Islet precursor cell (in vitro differentiated cells): Measurements from ENCODE around the gene PLXNA4.

Source experiments
- DNase-seq: peaks from one replicate; pipeline ENCODE4 v3.0.0-alpha.2; 2018

PLXNA4 gene

GRCh38 chr7:132296820-132297219 is 279.4 kb downstream of the PLXNA4 start:
- no peak for DNase-seq

DNA sequence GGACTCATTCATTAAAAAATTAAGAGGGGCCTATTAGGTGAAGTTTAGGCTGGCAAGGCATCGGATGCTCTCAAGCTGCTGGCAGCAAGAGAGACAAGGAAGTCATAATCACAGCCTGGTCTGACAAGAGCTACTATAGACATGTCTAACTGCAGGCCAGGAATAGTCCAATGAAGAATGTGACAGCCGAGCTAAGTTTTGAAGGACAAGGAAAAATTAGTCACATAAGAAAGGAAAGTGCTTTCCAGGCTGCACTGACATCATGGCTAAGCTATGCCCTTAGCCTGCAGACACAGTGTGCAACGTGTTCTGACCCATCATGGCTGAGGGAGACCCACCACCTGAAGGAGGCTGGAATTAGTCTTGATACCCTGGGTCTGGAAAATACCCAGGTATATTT is 281.1 kb downstream of the PLXNA4 start:
- DNase-seq, result no peak

GRCh38 chr7:132292803-132293202 is 283.5 kb downstream of the PLXNA4 start:
- peak; percentile 58 for DNase-seq

GRCh38 chr7:132291481-132291880 is 284.8 kb downstream of the PLXNA4 start:
- DNase-seq, result no peak

DNA sequence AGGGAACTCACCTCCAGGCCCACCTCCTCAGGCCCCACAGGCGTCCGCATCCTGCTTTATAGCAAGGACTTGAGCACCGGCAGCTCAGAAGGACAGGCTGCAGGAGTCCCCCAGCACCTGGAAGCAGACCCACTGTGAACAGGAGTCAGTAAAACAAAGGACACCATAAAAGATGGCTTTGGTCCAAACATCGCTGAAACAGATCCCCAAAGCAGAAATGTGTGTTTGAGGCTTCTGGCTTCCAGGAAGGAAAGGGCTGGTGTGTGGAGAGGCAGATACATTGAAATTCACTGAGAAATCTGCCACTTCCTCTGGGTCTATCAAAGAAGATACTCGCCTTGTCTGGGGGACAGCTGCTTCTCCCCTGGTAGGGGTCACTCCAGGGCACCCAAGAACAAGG is 286.2 kb downstream of the PLXNA4 start:
- DNase-seq, result no peak

GRCh38 chr7:132286836-132287235 is 289.4 kb downstream of the PLXNA4 start:
- DNase-seq, result no peak

- DNase-seq, result no peak
Measured at GRCh38 chr7:132280335-132280734, 295.9 kb downstream of the PLXNA4 start.

GRCh38 chr7:132279718-132280117 is 296.6 kb downstream of the PLXNA4 start:
- no peak for DNase-seq

DNA sequence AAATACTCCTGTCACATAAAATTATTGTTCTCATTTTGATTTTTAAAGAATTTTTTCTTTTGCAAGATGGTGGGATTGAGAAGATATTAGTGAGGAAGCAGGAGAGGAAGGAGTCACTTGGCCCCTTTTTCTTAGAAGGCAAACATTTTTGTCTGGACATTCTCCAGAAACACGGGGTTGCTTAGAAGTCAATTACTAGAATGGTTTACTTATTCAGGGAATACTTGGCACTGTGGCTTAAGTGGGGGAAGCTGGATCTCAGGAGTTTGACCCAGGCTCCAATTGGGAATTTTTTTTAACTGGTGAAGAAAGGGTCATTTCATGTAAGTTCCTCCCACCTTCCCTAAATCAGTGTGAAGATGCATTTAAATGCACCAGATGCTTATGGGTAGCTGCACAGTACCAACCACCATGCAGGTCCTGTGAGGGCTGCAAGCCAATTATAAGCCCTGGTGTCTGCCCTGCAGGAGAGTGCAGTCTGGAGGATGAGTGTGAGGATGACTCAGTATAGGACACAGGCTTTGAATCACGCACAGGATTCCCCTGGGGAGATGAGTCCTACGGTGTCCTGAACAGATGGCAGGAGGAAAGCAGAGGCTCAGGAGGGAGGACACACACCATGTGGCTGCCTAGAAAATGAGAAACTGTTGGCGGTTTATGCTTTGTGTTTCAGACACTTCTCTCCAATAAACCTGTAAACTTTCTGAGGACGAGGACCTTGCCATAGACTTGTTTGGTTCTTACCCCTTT is 299.1 kb downstream of the PLXNA4 start:
- DNase-seq, result peak; percentile 68

DNA sequence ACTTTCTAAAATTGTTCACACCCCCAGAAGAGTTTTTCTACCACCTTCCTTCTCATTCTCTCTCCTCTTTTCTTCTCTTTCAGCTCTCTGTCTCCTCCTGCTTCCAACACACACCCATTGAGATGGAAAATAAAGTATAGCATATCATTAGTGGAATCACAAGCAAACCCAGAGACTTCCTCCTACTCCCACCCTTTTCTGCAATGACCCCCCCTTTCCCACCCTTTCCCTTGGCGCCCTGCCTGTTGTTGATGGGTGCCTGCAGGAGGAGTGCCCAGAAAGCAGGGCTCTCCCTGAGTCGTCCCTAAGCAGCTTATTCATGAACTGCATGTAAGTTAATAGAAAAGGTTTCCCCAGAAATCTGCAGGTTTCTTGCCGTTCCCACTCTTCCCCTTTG is 300.0 kb downstream of the PLXNA4 start:
- no peak for DNase-seq

DNA sequence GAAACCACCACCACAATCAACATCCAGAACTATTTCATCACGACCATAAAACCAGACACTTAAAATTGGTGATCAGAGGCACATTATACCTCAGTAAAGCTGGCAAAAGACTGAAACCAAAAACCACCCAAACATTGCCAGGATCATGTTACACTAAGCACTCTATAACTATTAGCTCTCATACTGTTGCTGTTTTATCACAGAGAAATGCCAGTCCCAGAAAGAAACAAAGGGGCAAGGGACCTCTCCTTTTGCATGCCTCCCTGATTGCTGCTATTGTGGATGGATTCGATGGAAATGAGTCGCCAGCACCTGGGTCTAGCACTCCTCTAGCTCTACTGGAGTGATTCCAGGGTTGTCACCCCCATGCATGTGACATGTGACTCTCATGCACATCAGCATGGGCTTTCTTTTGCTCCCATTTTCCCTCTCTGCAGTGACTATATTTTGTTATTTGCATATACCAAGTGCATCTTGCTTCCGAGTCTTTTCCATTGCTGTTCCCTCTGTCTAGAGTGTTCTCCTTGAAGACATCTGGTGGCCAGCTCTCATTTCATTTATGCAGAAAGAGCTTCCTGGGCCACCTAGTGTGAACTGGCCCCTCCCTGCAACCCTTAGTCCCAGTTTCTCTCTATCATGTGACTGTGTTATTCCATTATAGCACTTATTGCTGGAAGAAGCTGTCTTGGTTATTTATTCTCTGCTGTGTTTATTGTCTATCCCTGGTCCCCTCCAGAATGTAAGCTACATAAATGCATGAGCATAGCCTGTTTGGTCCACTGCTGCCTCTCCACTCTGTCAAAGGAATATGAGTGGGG is 300.6 kb downstream of the PLXNA4 start:
- DNase-seq, result no peak

DNA sequence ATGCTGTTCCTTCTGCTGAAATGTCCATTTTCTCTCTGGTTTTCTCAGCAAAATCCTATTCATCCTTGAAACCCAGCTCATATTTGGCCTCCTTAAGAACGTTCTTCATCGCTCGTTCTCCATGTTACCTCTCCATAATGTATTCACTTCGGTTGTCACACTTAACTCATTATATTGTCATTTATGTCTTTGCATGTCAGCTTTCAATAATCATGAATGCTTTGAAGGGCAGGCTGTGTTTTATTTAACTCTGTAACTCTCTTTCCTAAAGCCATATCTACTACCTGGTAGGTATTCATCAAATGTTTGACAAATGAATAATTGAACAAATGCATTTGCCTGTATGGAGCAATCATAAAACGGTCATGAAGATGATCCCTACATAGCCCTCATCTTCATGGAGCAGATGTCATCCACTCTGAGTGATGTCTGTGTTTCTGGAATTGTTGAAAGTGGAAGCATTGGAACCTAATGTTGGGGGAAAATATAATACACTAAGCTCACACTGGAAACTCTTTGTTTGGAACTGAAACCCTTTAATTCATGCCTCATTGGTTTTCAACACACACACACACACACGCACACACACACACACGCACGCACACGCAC is 303.4 kb downstream of the PLXNA4 start:
- no peak for DNase-seq

- DNase-seq, result no peak
Measured at GRCh38 chr7:132270517-132270916, 305.8 kb downstream of the PLXNA4 start.

- DNase-seq, result no peak
Measured at GRCh38 chr7:132269718-132270117, 306.6 kb downstream of the PLXNA4 start.

DNA sequence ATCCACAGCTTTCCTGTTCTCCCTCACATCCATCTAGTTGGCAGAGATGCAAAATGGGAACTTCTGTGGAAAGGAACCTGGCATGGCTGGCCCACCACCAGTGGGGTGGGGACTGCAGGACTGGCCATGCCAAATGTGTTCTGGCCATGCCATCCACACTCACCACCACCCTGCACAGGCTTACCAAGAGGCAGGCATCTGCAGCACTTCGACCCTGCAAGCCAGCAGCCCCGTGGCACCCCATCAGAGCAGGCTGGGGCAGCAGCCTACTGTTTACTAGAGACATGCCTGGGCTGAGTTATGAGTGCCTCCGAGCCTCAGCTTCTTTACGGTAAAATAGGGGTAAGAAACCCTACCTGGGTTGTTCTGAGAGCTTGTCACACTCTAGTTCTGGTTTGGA is 313.1 kb downstream of the PLXNA4 start:
- DNase-seq, result no peak

DNA sequence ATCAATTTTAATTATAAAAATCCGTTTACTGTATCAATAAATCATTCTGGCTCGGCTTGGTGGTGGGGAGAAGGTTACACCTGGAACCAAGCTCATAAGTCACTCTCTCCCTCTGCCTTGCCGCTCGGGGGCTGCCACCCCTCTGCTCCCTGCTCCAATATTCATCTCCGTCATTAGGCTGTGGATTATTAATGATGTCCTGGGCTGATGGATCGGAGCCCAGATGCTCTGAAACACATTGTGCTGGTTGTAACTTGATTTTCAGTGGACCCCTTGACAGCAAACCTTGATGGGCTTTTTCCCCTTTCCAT is 314.2 kb downstream of the PLXNA4 start:
- DNase-seq, result no peak

GRCh38 chr7:132261327-132262159 is 314.7 kb downstream of the PLXNA4 start:
- DNase-seq, result no peak

DNA sequence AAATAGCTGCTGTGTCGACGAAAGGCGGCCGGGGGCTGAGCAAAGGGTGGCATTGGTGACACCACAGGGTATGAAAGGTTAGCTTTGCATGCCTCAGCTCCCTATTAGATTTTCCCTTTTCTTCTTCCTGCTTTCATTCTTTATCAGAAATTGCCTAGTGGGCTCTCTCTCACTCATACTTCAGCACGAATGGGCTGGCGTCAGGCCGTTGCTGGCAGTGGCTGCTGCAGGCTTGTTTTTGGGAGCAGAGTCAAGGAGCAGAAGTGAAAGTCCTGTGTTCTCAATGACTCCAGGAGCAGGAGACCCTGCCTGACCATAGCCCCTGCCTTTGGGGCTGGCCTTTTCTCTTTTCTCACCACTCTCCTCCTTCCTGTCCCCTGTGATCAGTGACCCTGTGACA is 318.0 kb downstream of the PLXNA4 start:
- DNase-seq, result no peak

- DNase-seq, result no peak
Measured at GRCh38 chr7:132257253-132257652, 319.0 kb downstream of the PLXNA4 start.

DNA sequence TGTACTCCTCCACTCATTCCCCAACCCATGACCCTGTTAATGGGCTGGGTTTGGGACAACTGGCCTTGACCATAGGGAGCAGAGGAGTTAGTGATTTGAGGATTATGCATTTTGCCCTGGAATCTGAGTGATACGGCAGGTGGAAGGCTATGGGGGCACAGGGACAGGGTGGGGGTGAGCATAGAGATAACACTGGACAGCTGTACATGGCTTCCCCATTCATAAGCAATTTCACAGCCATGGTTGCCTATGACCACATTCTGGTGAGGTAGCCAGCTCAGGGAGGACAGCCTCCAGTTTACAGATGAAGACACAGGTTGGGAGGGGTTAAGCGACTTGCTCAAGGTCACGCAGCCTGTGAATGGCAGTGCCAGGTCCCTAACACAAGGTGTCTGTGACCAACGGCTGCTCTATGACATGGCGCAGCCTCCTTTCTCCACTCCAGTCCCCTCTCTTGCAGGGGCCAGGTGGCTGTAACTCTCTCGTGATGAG is 319.5 kb downstream of the PLXNA4 start:
- peak; percentile 33 for DNase-seq

DNA sequence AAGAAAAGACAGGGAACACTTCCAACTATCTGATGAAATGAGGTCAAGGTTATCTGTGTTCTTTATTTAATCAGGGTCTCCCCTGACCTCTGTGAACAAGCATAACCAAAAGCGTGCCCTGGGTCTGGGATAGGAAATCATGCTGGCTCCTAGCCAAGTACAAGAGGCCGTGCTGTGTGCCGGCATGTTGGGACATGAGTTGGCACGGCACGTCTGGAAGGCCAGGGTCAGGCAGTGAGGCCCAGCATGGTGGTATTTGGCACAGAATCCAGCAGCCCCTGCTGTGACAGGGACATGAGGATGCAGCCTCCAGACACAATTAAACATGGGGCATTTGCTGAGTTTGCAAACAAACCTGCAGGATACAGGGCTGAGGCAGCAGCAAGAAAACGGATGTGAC is 320.4 kb downstream of the PLXNA4 start:
- DNase-seq, result peak; percentile 42

GRCh38 chr7:132255115-132255797 is 321.0 kb downstream of the PLXNA4 start:
- peak; percentile 44 for DNase-seq
